CD14-positive monocyte (primary cell): ENCODE results near the gene TMEM94. TPM values are rescaled to one million over a fixed set of nuclear protein-coding genes. Genes with fewer than 3 reads are reported as not detected.

Experiments
- DNase-seq, 3 donors: peaks; one replicate each; pipeline ENCODE4 v3.0.0-alpha.2; 2011 to 2022
- H2AFZ ChIP-seq: 2 replicates; pipeline ENCODE4 v1.6.0; 2012; ENCODE audit warnings: mild to moderate bottlenecking, low read depth, low read length, inconsistent platforms; ENCODE audit not compliant: insufficient read depth, poor library complexity, severe bottlenecking
- H3K27ac ChIP-seq, 2 donors: 1 replicate in 1 of 2; 2 replicates in 1 of 2; pipeline ENCODE4 v1.5.1; 2012 to 2013; ENCODE audit warnings: low read length in 2 of 2, control low read depth in 1 of 2, inconsistent platforms in 1 of 2, low read depth in 1 of 2, mild to moderate bottlenecking in 1 of 2
- H3K27me3 ChIP-seq, 2 donors: one replicate each; pipeline versions ENCODE4 v1.6.0 to v1.6.1; 2011 to 2013; ENCODE audit warnings: low read length in 2 of 2; ENCODE audit not compliant: control insufficient read depth in 2 of 2, insufficient read depth in 2 of 2
- H3K36me3 ChIP-seq, 2 donors: replicated peaks in 1 of 2; 1 replicate in 1 of 2; 2 replicates in 1 of 2; pipeline versions ENCODE4 v1.5.1 to v1.6.1; 2012 to 2013; ENCODE audit warnings: low read length in 2 of 2, control low read depth in 1 of 2, inconsistent platforms in 1 of 2, mild to moderate bottlenecking in 1 of 2; ENCODE audit not compliant: insufficient read depth in 2 of 2, control insufficient read depth in 1 of 2
- H3K4me1 ChIP-seq, 2 donors: 1 replicate in 1 of 2; 2 replicates in 1 of 2; pipeline versions ENCODE4 v1.5.1 to v1.6.1; 2012 to 2013; ENCODE audit warnings: low read length in 2 of 2, control low read depth in 1 of 2, inconsistent platforms in 1 of 2, mild to moderate bottlenecking in 1 of 2, moderate library complexity in 1 of 2; ENCODE audit not compliant: insufficient read depth in 2 of 2, control insufficient read depth in 1 of 2
- H3K4me2 ChIP-seq: replicated peaks from 2 replicates; pipeline ENCODE3; 2012; ENCODE audit warnings: low read length, moderate library complexity, mild to moderate bottlenecking; ENCODE audit not compliant: poor library complexity, severe bottlenecking; ENCODE audit errors: extremely low read depth
- H3K4me3 ChIP-seq, 3 experiments: fragments of 200-600 bp in 1 of 3; sonication (generic) in 1 of 3; replicated peaks in 1 of 3; 1 replicate in 2 of 3; 2 replicates in 1 of 3; pipeline ENCODE4 v1.5.1; 2011 to 2013; ENCODE audit warnings: low read length in 3 of 3, mild to moderate bottlenecking in 3 of 3, control low read depth in 2 of 3, low read depth in 2 of 3, inconsistent platforms in 1 of 3, moderate library complexity in 1 of 3
- H3K79me2 ChIP-seq: 2 replicates; pipeline ENCODE4 v1.6.0; 2012; ENCODE audit warnings: mild to moderate bottlenecking, control low read depth, inconsistent platforms, low read length, moderate library complexity; ENCODE audit not compliant: insufficient read depth
- H3K9ac ChIP-seq: 2 replicates; pipeline ENCODE4 v1.6.0; 2017; ENCODE audit warnings: low read length, mild to moderate bottlenecking; ENCODE audit not compliant: insufficient read depth, poor library complexity, severe bottlenecking
- H3K9me3 ChIP-seq, 2 donors: replicated peaks in 1 of 2; 1 replicate in 1 of 2; 2 replicates in 1 of 2; pipeline versions ENCODE4 v1.5.1 to v1.6.1; 2012 to 2013; ENCODE audit warnings: low read length in 2 of 2, control low read depth in 1 of 2; ENCODE audit not compliant: control insufficient read depth in 1 of 2, insufficient read depth in 1 of 2
- H4K20me1 ChIP-seq: 2 replicates; pipeline ENCODE4 v1.6.0; 2012; ENCODE audit warnings: mild to moderate bottlenecking, low read length, control low read depth, moderate library complexity; ENCODE audit not compliant: insufficient read depth
- H3K27ac Mint-ChIP-seq, 7 donors: one replicate each; pipeline ENCODE4 v1.8.0; 2020; ENCODE audit warnings: mild to moderate bottlenecking in 7 of 7, mixed read lengths in 7 of 7, moderate library complexity in 6 of 7, inconsistent platforms in 2 of 7
- H3K27me3 Mint-ChIP-seq, 3 donors: one replicate each; pipeline ENCODE4 v1.8.0; 2021 to 2022; ENCODE audit warnings: low read depth in 3 of 3, mild to moderate bottlenecking in 3 of 3, mixed read lengths in 3 of 3, moderate library complexity in 3 of 3, inconsistent platforms in 1 of 3
- H3K36me3 Mint-ChIP-seq, 2 donors: one replicate each; pipeline ENCODE4 v1.8.0; 2020; ENCODE audit warnings: mixed read lengths in 2 of 2, inconsistent platforms in 1 of 2, mild to moderate bottlenecking in 1 of 2
- H3K4me1 Mint-ChIP-seq: one replicate; pipeline ENCODE4 v1.8.0; 2020; ENCODE audit warnings: mild to moderate bottlenecking, mixed read lengths
- H3K4me3 Mint-ChIP-seq, 2 donors: one replicate each; pipeline ENCODE4 v1.8.0; 2020; ENCODE audit warnings: mild to moderate bottlenecking in 2 of 2, mixed read lengths in 2 of 2, moderate library complexity in 1 of 2
- H3K9me3 Mint-ChIP-seq, 7 donors: one replicate each; pipeline ENCODE4 v1.8.0; 2020 to 2022; ENCODE audit warnings: mixed read lengths in 7 of 7, mild to moderate bottlenecking in 6 of 7, moderate library complexity in 6 of 7, inconsistent platforms in 2 of 7
- CTCF ChIP-seq: fragments of 200-600 bp; IDR thresholded peaks from one replicate; pipeline ENCODE4 v1.8.0; 2022; ENCODE audit warnings: antibody characterized with exemption, mild to moderate bottlenecking
- WGBS: methylation state at CpG from one replicate; pipeline ENCODE4 v1.1.5; 2013; ENCODE audit warnings: missing lambda C conversion rate; ENCODE audit not compliant: insufficient coverage; 5-methylcytosine and 5-hydroxymethylcytosine counted together
- intact Hi-C, 2 donors: fragments of 100-400 bp; cut with micrococcal nuclease; formaldehyde crosslinking; loops; one replicate each; pipeline versions ENCODE4 v1.15.0 to v1.15.1; 2023
- polyA plus RNA-seq, 3 donors: library from polyadenylated mRNA; depleted of rRNA in 1 of 3; unstranded in 2 of 3; stranded (reverse) in 1 of 3; fragments of 300-500 nt in 2 of 3; fragments of >200 nt in 1 of 3; fragmentation: Illumina TruSeq in 2 of 3; gene quantifications; 1 replicate in 2 of 3; 2 replicates in 1 of 3; pipeline ENCODE4 v1.2.3, GENCODE V29; 2012 to 2021

Gene TMEM94
- polyA plus RNA-seq, 3 donors = 7.2 to 129 (median 8.4) TPM

- Histone ChIP-seq H3K4me2 (no peak overlapping the region), H3K9ac (no peak overlapping the region), H2AFZ (no peak overlapping the region), H4K20me1 (no peaks in the 10 kb centered on the region), H3K79me2 (no peaks in the 10 kb centered on the region), H3K9me3 (no peaks in the 10 kb centered on the region), H3K4me1 (peaks cover 0 to 5% of the 10 kb centered on the region in 2 donors), H3K27ac (no peak overlapping the region), H3K27me3 (no peaks in the 10 kb centered on the region), H3K4me3 (no peak overlapping the region), H3K36me3 (no peaks in the 10 kb centered on the region)
- Mint-ChIP-seq H3K4me1 (peaks cover 6% of the 10 kb centered on the region), H3K9me3 (peaks cover 0 to 2% (median 0%) of the 10 kb centered on the region in 7 donors), H3K27ac (peak overlapping the region in 2 of 7 donors; percentile 1 to 62), H3K27me3 (peaks cover 0 to 7% (median 7%) of the 10 kb centered on the region in 3 donors), H3K36me3 (no peaks in the 10 kb centered on the region), H3K4me3 (no peak overlapping the region)
- intact Hi-C loops = no loop called here
- no peak for DNase-seq
- no peak for TF ChIP-seq CTCF
- 100% methylated on average over 7 of the region's 8 CpGs for WGBS
Observed at GRCh38 chr17:75542229-75542628, 85.8 kb downstream of the TMEM94 start.

GRCh38 chr17:75542728-75543336 lies 86.4 kb downstream of the TMEM94 start:
- no peak for TF ChIP-seq CTCF
- intact Hi-C loops = no loop called here
- Histone ChIP-seq H3K9me3 (no peaks in the 10 kb centered on the region), H2AFZ (no peak overlapping the region), H3K4me1 (peaks cover 0 to 5% of the 10 kb centered on the region in 2 donors), H3K9ac (no peak overlapping the region), H3K4me2 (no peak overlapping the region), H3K27me3 (no peaks in the 10 kb centered on the region), H3K27ac (no peak overlapping the region), H3K4me3 (no peak overlapping the region), H4K20me1 (no peaks in the 10 kb centered on the region), H3K36me3 (no peaks in the 10 kb centered on the region), H3K79me2 (no peaks in the 10 kb centered on the region)
- Mint-ChIP-seq H3K27me3 (peaks cover 0 to 7% (median 5%) of the 10 kb centered on the region in 3 donors), H3K27ac (no peak overlapping the region), H3K4me1 (peaks cover 6% of the 10 kb centered on the region), H3K4me3 (no peak overlapping the region), H3K9me3 (peaks cover 0 to 2% (median 0%) of the 10 kb centered on the region in 7 donors), H3K36me3 (no peaks in the 10 kb centered on the region)
- WGBS = 99% methylated on average over 14 of the region's 15 CpGs
- DNase-seq = no peak
